Activated naive CD8-positive, alpha-beta T cell (primary cell): ENCODE data around the gene FLT3.
A peak's percentile ranks its signal among the peaks of the same experiment; 100 is the strongest.
"Not testable (repeated sequence)": the region's sequence is repeated elsewhere in the genome, so short reads cannot be mapped to it uniquely, and the experiment has no call there.

Experiments used
- H3K27ac Mint-ChIP-seq: one replicate; pipeline ENCODE4 v1.8.0; 2021; ENCODE audit warnings: mixed read lengths
- H3K27me3 Mint-ChIP-seq: one replicate; pipeline ENCODE4 v1.8.0; 2021; ENCODE audit warnings: mixed read lengths
- H3K36me3 Mint-ChIP-seq: one replicate; pipeline ENCODE4 v1.8.0; 2021; ENCODE audit warnings: mixed read lengths
- H3K4me1 Mint-ChIP-seq: one replicate; pipeline ENCODE4 v1.8.0; 2021; ENCODE audit warnings: low read depth, mixed read lengths
- H3K4me3 Mint-ChIP-seq: one replicate; pipeline ENCODE4 v1.8.0; 2021; ENCODE audit warnings: mild to moderate bottlenecking, mixed read lengths
- H3K9me3 Mint-ChIP-seq: one replicate; pipeline ENCODE4 v1.8.0; 2021; ENCODE audit warnings: low read depth, mixed read lengths

The FLT3 gene

GRCh38 chr13:28100150-28101121 is at the start of gene FLT3:
TSS of gene FLT3 (minus strand) at chr13:28100576. CDS start at chr13:28100510, 66 bp downstream.
- H3K4me3 Mint-ChIP-seq = peak within 1 kb of the TSS; percentile 83

GRCh38 chr13:28147495-28147894 is 47.1 kb upstream of the FLT3 start:
- no peaks in the 10 kb centered on the region for H3K27me3 Mint-ChIP-seq
- peaks cover 64% of the 10 kb centered on the region for H3K4me1 Mint-ChIP-seq
- H3K36me3 Mint-ChIP-seq = peaks cover 6% of the 10 kb centered on the region
- H3K4me3 Mint-ChIP-seq = peak overlapping the region; percentile 27
- no peaks in the 10 kb centered on the region for H3K9me3 Mint-ChIP-seq
- H3K27ac Mint-ChIP-seq = no peak overlapping the region

More at GRCh38 chr13:28100150-28101121, at the start of gene FLT3:
- H3K27me3 Mint-ChIP-seq = peaks cover 30% of the 10 kb centered on the region
- no peaks in the 10 kb centered on the region for H3K9me3 Mint-ChIP-seq
- no peak within 1 kb of the TSS for H3K27ac Mint-ChIP-seq
- H3K4me1 Mint-ChIP-seq = peaks cover 9% of the 10 kb centered on the region
- no peaks in the 10 kb centered on the region for H3K36me3 Mint-ChIP-seq

GRCh38 chr13:28145049-28145448 is 44.7 kb upstream of the FLT3 start:
- peaks cover 6% of the 10 kb centered on the region for H3K36me3 Mint-ChIP-seq
- H3K9me3 Mint-ChIP-seq = no peaks in the 10 kb centered on the region
- no peaks in the 10 kb centered on the region for H3K27me3 Mint-ChIP-seq
- no peak overlapping the region for H3K27ac Mint-ChIP-seq
- H3K4me1 Mint-ChIP-seq = peaks cover 75% of the 10 kb centered on the region
- no peak overlapping the region for H3K4me3 Mint-ChIP-seq

GRCh38 chr13:28141542-28141941 is 41.2 kb upstream of the FLT3 start:
- H3K36me3 Mint-ChIP-seq, H3K9me3 Mint-ChIP-seq, H3K27me3 Mint-ChIP-seq: not testable (repeated sequence)
- Mint-ChIP-seq H3K4me1 (peaks cover 63% of the 10 kb centered on the region), H3K27ac (peak overlapping the region; percentile 73), H3K4me3 (peak overlapping the region; percentile 81)

- Mint-ChIP-seq H3K4me1 (peaks cover 61% of the 10 kb centered on the region), H3K27me3 (no peaks in the 10 kb centered on the region), H3K4me3 (peak overlapping the region; percentile 97), H3K27ac (peak overlapping the region; percentile 87), H3K36me3 (no peaks in the 10 kb centered on the region), H3K9me3 (no peaks in the 10 kb centered on the region)
Observed at GRCh38 chr13:28140433-28141125, 40.2 kb upstream of the FLT3 start.

GRCh38 chr13:28138756-28139470 is 38.5 kb upstream of the FLT3 start:
- Mint-ChIP-seq H3K27ac (peak overlapping the region; percentile 87), H3K27me3 (no peaks in the 10 kb centered on the region), H3K36me3 (no peaks in the 10 kb centered on the region), H3K4me1 (peaks cover 57% of the 10 kb centered on the region), H3K4me3 (peak overlapping the region; percentile 97), H3K9me3 (no peaks in the 10 kb centered on the region)

GRCh38 chr13:28138012-28138755 is 37.8 kb upstream of the FLT3 start, which contains the start of gene PAN3:
TSS of gene PAN3 (plus strand) at chr13:28138545. CDS start at chr13:28138658, 113 bp downstream.
- Mint-ChIP-seq H3K27me3 (no peaks in the 10 kb centered on the region), H3K27ac (peak within 1 kb of the TSS; percentile 96), H3K9me3 (no peaks in the 10 kb centered on the region), H3K4me1 (peaks cover 52% of the 10 kb centered on the region), H3K4me3 (peak within 1 kb of the TSS; percentile 97), H3K36me3 (no peaks in the 10 kb centered on the region)

GRCh38 chr13:28137596-28137995 is 37.2 kb upstream of the FLT3 start:
- Mint-ChIP-seq H3K27ac (peak overlapping the region; percentile 96), H3K4me3 (peak overlapping the region; percentile 97), H3K36me3 (no peaks in the 10 kb centered on the region), H3K4me1 (peaks cover 46% of the 10 kb centered on the region), H3K9me3 (no peaks in the 10 kb centered on the region), H3K27me3 (no peaks in the 10 kb centered on the region)

GRCh38 chr13:28136916-28137315 is 36.5 kb upstream of the FLT3 start:
- H3K9me3 Mint-ChIP-seq = no peaks in the 10 kb centered on the region
- peak overlapping the region; percentile 96 for H3K27ac Mint-ChIP-seq
- H3K4me1 Mint-ChIP-seq = peaks cover 39% of the 10 kb centered on the region
- H3K27me3 Mint-ChIP-seq = no peaks in the 10 kb centered on the region
- peak overlapping the region; percentile 97 for H3K4me3 Mint-ChIP-seq
- H3K36me3 Mint-ChIP-seq = no peaks in the 10 kb centered on the region

GRCh38 chr13:28131646-28132045 is 31.3 kb upstream of the FLT3 start:
- H3K9me3 Mint-ChIP-seq = no peaks in the 10 kb centered on the region
- no peaks in the 10 kb centered on the region for H3K27me3 Mint-ChIP-seq
- H3K27ac Mint-ChIP-seq = no peak overlapping the region
- H3K36me3 Mint-ChIP-seq = no peaks in the 10 kb centered on the region
- peaks cover 6% of the 10 kb centered on the region for H3K4me1 Mint-ChIP-seq
- no peak overlapping the region for H3K4me3 Mint-ChIP-seq

- H3K4me1 Mint-ChIP-seq = no peaks in the 10 kb centered on the region
- H3K27me3 Mint-ChIP-seq = no peaks in the 10 kb centered on the region
- H3K9me3 Mint-ChIP-seq = no peaks in the 10 kb centered on the region
- H3K36me3 Mint-ChIP-seq = no peaks in the 10 kb centered on the region
- H3K27ac Mint-ChIP-seq = no peak overlapping the region
- no peak overlapping the region for H3K4me3 Mint-ChIP-seq
Observed at GRCh38 chr13:28129911-28130693, 29.7 kb upstream of the FLT3 start.

GRCh38 chr13:28128926-28129325 is 28.6 kb upstream of the FLT3 start:
- Mint-ChIP-seq H3K4me3 (no peak overlapping the region), H3K4me1 (no peaks in the 10 kb centered on the region), H3K36me3 (no peaks in the 10 kb centered on the region), H3K27ac (no peak overlapping the region), H3K27me3 (no peaks in the 10 kb centered on the region), H3K9me3 (no peaks in the 10 kb centered on the region)

GRCh38 chr13:28128030-28128429 is 27.7 kb upstream of the FLT3 start:
- no peak overlapping the region for H3K27ac Mint-ChIP-seq
- H3K4me3 Mint-ChIP-seq = no peak overlapping the region
- no peaks in the 10 kb centered on the region for H3K36me3 Mint-ChIP-seq

More at GRCh38 chr13:28128030-28128429, 27.7 kb upstream of the FLT3 start:
- Mint-ChIP-seq H3K9me3 (no peaks in the 10 kb centered on the region), H3K4me1 (no peaks in the 10 kb centered on the region), H3K27me3 (no peaks in the 10 kb centered on the region)
